HepG2 (cell line): ENCODE data around the gene NOL11. TPM values are rescaled to one million over a fixed set of nuclear protein-coding genes. Genes with fewer than 3 reads are reported as not detected.

ENCODE experiments used
- ATAC-seq: fragments of 200-7000 bp; cut with Tn5 transposase; 3 replicates; pipeline ENCODE4 v1.9.1; 2020; ENCODE audit warnings: mild to moderate bottlenecking, moderate library complexity
- BruUV-seq: library from RNA; stranded (reverse); fragments of 400-500 nt; replicated peaks from 2 replicates; lab custom pipeline; 2021; lab: Mats Ljungman, UMichigan
- CTCF ChIA-PET: fragments of 300-600 bp; formaldehyde crosslinking; extraction: SDS; loops from one replicate; lab custom pipeline; 2021; ENCODE audit warnings: low total read pairs, inconsistent platforms, low intra/inter-chr PET ratio; lab: Yijun Ruan, JAX
- POLR2A ChIA-PET: fragments of 350-600 bp; sonication (Branson Sonifier 250); formaldehyde crosslinking; loops from one replicate; lab custom pipeline; 2020; ENCODE audit warnings: antibody characterized with exemption, inconsistent platforms; lab: Yijun Ruan, JAX
- DNase-seq: peaks from one replicate; pipeline ENCODE4 v3.0.0-alpha.2; 2015; ENCODE audit warnings: low spot score
- FAIRE-seq: peaks from 3 replicates; lab custom pipeline; 2011; peaks lifted over from hg19 to GRCh38; lab: Jason Lieb, UNC
- H2AFZ ChIP-seq: one replicate; pipeline ENCODE4 v1.6.1; 2011; ENCODE audit warnings: low read length, inconsistent platforms
- H3K27ac ChIP-seq: fragments of 300-600 bp; 3 replicates; pipeline ENCODE4 v1.8.0; 2011; ENCODE audit warnings: mixed run types, mild to moderate bottlenecking, mixed read lengths, low read length, inconsistent platforms; ENCODE audit not compliant: insufficient read depth; ENCODE audit errors: extremely low read length
- H3K27me3 ChIP-seq, 2 experiments: fragments of 200-600 bp in 1 of 2; 2 replicates in 1 of 2; 3 replicates in 1 of 2; pipeline versions ENCODE4 v1.6.0 to v1.8.0; 2011; ENCODE audit warnings: low read length in 2 of 2, mild to moderate bottlenecking in 2 of 2, moderate library complexity in 2 of 2, inconsistent platforms in 1 of 2; ENCODE audit not compliant: insufficient read depth in 2 of 2, control insufficient read depth in 1 of 2
- H3K36me3 ChIP-seq, 2 experiments: fragments of 200-600 bp in 1 of 2; replicated peaks in 1 of 2; 2 replicates in 1 of 2; 3 replicates in 1 of 2; pipeline versions ENCODE4 v1.5.1 to v1.8.0; 2011; ENCODE audit warnings: low read length in 2 of 2, inconsistent platforms in 1 of 2; ENCODE audit not compliant: insufficient read depth in 2 of 2, control insufficient read depth in 1 of 2
- H3K4me1 ChIP-seq: 2 replicates; pipeline ENCODE4 v1.5.1; 2012; ENCODE audit warnings: low read length, inconsistent platforms; ENCODE audit not compliant: insufficient read depth
- H3K4me2 ChIP-seq: 2 replicates; pipeline ENCODE4 v1.6.0; 2011; ENCODE audit warnings: low read depth, low read length, inconsistent platforms
- H3K4me3 ChIP-seq, 3 experiments: fragments of 200-600 bp in 1 of 3; sonication (generic), shearing (Covaris generic) in 1 of 3; replicated peaks in 1 of 3; 2 replicates each; pipeline ENCODE4 v1.5.1; 2011 to 2016; ENCODE audit warnings: low read length in 3 of 3, inconsistent platforms in 2 of 3, low read depth in 2 of 3, mild to moderate bottlenecking in 2 of 3, control low read depth in 1 of 3, mixed read lengths in 1 of 3; ENCODE audit not compliant: insufficient read depth in 1 of 3
- H3K79me2 ChIP-seq: one replicate; pipeline ENCODE4 v1.6.1; 2011; ENCODE audit warnings: low read length, inconsistent platforms; ENCODE audit not compliant: insufficient read depth
- H3K9ac ChIP-seq: 2 replicates; pipeline ENCODE4 v1.6.0; 2011; ENCODE audit warnings: mild to moderate bottlenecking, low read depth, low read length, inconsistent platforms; ENCODE audit not compliant: insufficient read depth
- H3K9me3 ChIP-seq: 2 replicates; pipeline ENCODE4 v1.5.1; 2012; ENCODE audit warnings: mild to moderate bottlenecking, low read length
- H4K20me1 ChIP-seq: 2 replicates; pipeline ENCODE4 v1.6.0; 2011; ENCODE audit warnings: inconsistent platforms, mild to moderate bottlenecking, low read length, moderate library complexity; ENCODE audit not compliant: insufficient read depth
- ELF4 ChIP-seq: sonication (generic); formaldehyde crosslinking; IDR thresholded peaks from 2 replicates; pipeline ENCODE4 v1.5.0; 2020; ENCODE audit warnings: missing genetic modification reagents, mild to moderate bottlenecking, moderate library complexity, borderline replicate concordance
- FOXO1 ChIP-seq: sonication (generic); formaldehyde crosslinking; IDR thresholded peaks from 2 replicates; pipeline ENCODE4 v1.4.0; 2020; ENCODE audit warnings: missing genetic modification reagents
- GFI1 ChIP-seq: sonication (generic); formaldehyde crosslinking; IDR thresholded peaks from 2 replicates; pipeline ENCODE4 v1.5.0; 2020; ENCODE audit warnings: missing genetic modification reagents, mild to moderate bottlenecking, borderline replicate concordance
- MAFK ChIP-seq, 2 experiments: IDR thresholded peaks in 1 of 2; conservative IDR thresholded peaks in 1 of 2; 2 replicates each; pipeline ENCODE4 v1.6.1; 2011; ENCODE audit warnings: improper control_type of control experiment in 2 of 2, low read length in 2 of 2
- ZNF121 ChIP-seq: sonication (generic); formaldehyde crosslinking; IDR thresholded peaks from 2 replicates; pipeline ENCODE4 v1.5.0; 2020; ENCODE audit warnings: mild to moderate bottlenecking, missing genetic modification reagents
- WGBS: methylation state at CpG from one replicate; pipeline ENCODE4 v1.1.6; 2017; ENCODE audit warnings: low lambda C conversion rate; 5-methylcytosine and 5-hydroxymethylcytosine counted together
- in situ Hi-C: cut with HindIII; loops from 2 replicates; pipeline ENCODE4 v1.10.0; 2017; ENCODE audit warnings: low pct_unique_long_range_greater_than_20kb; ENCODE audit not compliant: extremely low pct_ligation_motif_present
- intact Hi-C: fragments of 100-400 bp; cut with micrococcal nuclease; formaldehyde crosslinking; loops from one replicate; pipeline ENCODE4 v1.10.0; 2022; ENCODE audit not compliant: unreplicated experiment
- polyA plus RNA-seq, 8 experiments: library from polyadenylated mRNA; depleted of rRNA in 3 of 8; stranded (reverse) in 7 of 8; unstranded in 1 of 8; fragments of >200 nt; fragmentation: Illumina TruSeq in 4 of 8; extraction: Trizol in 4 of 8; gene quantifications; 2 replicates each; pipeline versions ENCODE4 v1.2.1 to v1.2.3, GENCODE V29; 2011 to 2016; ENCODE audit warnings: low read depth in 4 of 8, missing spikeins in 1 of 8, mixed read lengths in 1 of 8; ENCODE audit not compliant: insufficient read depth in 1 of 8
- total RNA-seq, 5 experiments: library from RNA; depleted of rRNA; stranded (reverse); fragments of >200 nt; fragmentation: Illumina TruSeq; extraction: Trizol; gene quantifications; 2 replicates each; pipeline ENCODE4 v1.2.3, GENCODE V29; 2016; ENCODE audit warnings: low read depth in 1 of 5
- TF ChIP-seq, protein P1 (sequence below): sonication (generic); formaldehyde crosslinking; IDR thresholded peaks from 2 replicates; pipeline ENCODE4 v1.5.1; 2020; ENCODE audit warnings: mild to moderate bottlenecking, missing genetic modification reagents, borderline replicate concordance
- TF ChIP-seq, protein P2 (sequence below): sonication (generic); formaldehyde crosslinking; IDR thresholded peaks from 2 replicates; pipeline ENCODE4 v1.8.0; 2022; ENCODE audit warnings: missing genetic modification reagents, mild to moderate bottlenecking, inconsistent platforms, borderline replicate concordance

The NOL11 gene
- total and polyA plus RNA-seq, 2 of the 13 experiments (the other 11 are each of a cell fraction or from before 2014, with no cell fraction given): 45.8 to 124 TPM

DNA sequence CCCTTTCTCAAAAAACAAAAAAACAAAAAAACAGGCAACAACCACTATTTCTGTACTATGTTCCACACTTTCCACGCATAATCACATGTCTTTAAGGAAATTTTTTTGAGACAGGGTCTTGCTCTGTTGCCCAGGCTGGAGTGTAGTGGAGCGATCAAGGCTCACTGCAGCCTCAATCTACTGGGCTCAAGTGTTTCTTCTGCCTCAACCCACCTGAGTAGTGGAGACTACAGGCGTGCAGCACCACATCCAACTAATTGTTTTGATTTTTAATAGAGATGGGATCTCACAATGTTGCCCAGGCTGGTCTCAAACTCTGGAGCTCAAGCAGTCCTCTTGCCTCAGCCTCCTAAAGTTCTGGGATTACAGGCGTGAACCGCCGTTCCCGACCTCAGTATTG lies 54.9 kb downstream of the NOL11 start:
- DNase-seq (no peak), FAIRE-seq (no peak), ATAC-seq (no peak)
- Histone ChIP-seq H3K27ac (no peak overlapping the region), H3K36me3 (no peaks in the 10 kb centered on the region), H3K4me1 (no peaks in the 10 kb centered on the region), H3K79me2 (no peaks in the 10 kb centered on the region), H3K4me2 (no peak overlapping the region), H3K9me3 (no peaks in the 10 kb centered on the region), H3K9ac (no peak overlapping the region), H3K27me3 (0 out of 5 replicates have a peak, but pooled peaks cover 0 to 2% of the 10 kb centered on the region in 2 experiments), H3K4me3 (no peak overlapping the region), H2AFZ (no peak overlapping the region), H4K20me1 (no peaks in the 10 kb centered on the region)
- in situ Hi-C loops: no loop called here
- 49% methylated on average over 7 of the region's 7 CpGs for WGBS
- no TSS peak for BruUV-seq
- CTCF ChIA-PET: no interaction called here
- POLR2A ChIA-PET: no interaction called here
- TF ChIP-seq, protein P1, sequence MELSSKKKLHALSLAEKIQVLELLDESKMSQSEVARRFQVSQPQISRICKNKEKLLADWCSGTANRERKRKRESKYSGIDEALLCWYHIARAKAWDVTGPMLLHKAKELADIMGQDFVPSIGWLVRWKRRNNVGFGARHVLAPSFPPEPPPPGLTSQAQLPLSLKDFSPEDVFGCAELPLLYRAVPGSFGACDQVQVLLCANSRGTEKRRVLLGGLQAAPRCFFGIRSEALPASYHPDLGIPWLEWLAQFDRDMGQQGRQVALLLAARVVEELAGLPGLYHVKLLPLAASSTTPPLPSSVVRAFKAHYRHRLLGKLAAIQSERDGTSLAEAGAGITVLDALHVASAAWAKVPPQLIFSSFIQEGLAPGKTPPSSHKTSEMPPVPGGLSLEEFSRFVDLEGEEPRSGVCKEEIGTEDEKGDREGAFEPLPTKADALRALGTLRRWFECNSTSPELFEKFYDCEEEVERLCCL (CRISPR knock-in tag): no peak
- TF ChIP-seq, protein P2, sequence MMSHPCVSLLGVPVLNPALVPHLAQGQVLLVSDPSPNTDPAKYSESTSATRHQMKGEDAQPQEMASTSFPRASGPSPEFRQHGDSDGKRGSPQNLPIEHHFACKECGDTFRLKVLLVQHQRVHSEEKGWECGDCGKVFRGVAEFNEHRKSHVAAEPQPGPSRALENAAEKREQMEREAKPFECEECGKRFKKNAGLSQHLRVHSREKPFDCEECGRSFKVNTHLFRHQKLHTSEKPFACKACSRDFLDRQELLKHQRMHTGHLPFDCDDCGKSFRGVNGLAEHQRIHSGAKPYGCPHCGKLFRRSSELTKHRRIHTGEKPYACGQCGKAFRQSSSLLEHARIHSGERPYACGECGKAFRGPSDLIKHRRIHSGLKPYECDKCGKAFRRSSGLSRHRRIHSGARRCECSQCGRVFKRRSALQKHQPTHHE (CRISPR knock-in tag): no peak
- no peak for TF ChIP-seq FOXO1
- TF ChIP-seq MAFK (conservative IDR thresholded peaks at IDR 0.05 in 1 of 2, IDR thresholded peaks at IDR 0.05 in 1 of 2; ENCODE audit: low read length in 2 of 2): no peak
- no peak for TF ChIP-seq GFI1 (CRISPR knock-in tag)
- no peak for TF ChIP-seq ELF4 (CRISPR knock-in tag)
- TF ChIP-seq ZNF121 (CRISPR knock-in tag): peak; percentile 63; the same call in 1 of the 2 replicates
- intact Hi-C loops: no loop called here
